Neural cell (in vitro differentiated cells): ENCODE measurements around the gene AARS2. TPM values are rescaled to one million over a fixed set of nuclear protein-coding genes. Genes with fewer than 3 reads are reported as not detected.
"Not testable (repeated sequence)": the region's sequence is repeated elsewhere in the genome, so short reads cannot be mapped to it uniquely, and the experiment has no call there.

Experiments
- H2AFZ ChIP-seq: fragments of 200-600, 300-800 bp; sonication (generic), shearing (Covaris generic); 2 replicates; pipeline ENCODE4 v1.6.0; 2014; ENCODE audit warnings: low read depth, mild to moderate bottlenecking, antibody characterized with exemption, low read length, moderate library complexity
- H3F3A ChIP-seq: fragments of 200-600 bp; shearing (Covaris generic); 2 replicates; pipeline ENCODE4 v1.6.1; 2016; ENCODE audit warnings: mild to moderate bottlenecking, moderate library complexity, mixed read lengths, antibody characterized with exemption, low read length; ENCODE audit not compliant: insufficient read depth, poor library complexity, severe bottlenecking
- H3K27ac ChIP-seq: fragments of 200-600, 300-800 bp; sonication (generic), shearing (Covaris generic); 2 replicates; pipeline ENCODE4 v1.5.1; 2014; ENCODE audit warnings: mild to moderate bottlenecking, low read length, moderate library complexity
- H3K27me3 ChIP-seq: fragments of 300-800, 200-600 bp; sonication (generic), shearing (Covaris generic); 2 replicates; pipeline ENCODE4 v1.6.0; 2014; ENCODE audit warnings: mild to moderate bottlenecking, low read depth, low read length, moderate library complexity; ENCODE audit not compliant: insufficient read depth
- H3K36me3 ChIP-seq: fragments of 300-800, 200-600 bp; sonication (generic), shearing (Covaris generic); 2 replicates; pipeline ENCODE4 v1.5.1; 2014; ENCODE audit warnings: mild to moderate bottlenecking, antibody characterized with exemption, low read length, moderate library complexity; ENCODE audit not compliant: insufficient read depth
- H3K4me2 ChIP-seq: fragments of 300-800, 200-600 bp; sonication (generic), shearing (Covaris generic); 2 replicates; pipeline ENCODE4 v1.6.0; 2014; ENCODE audit warnings: mild to moderate bottlenecking, low read length
- H3K4me3 ChIP-seq: fragments of 300-800, 200-600 bp; sonication (generic), shearing (Covaris generic); 2 replicates; pipeline ENCODE4 v1.5.1; 2014; ENCODE audit warnings: mild to moderate bottlenecking, low read length, moderate library complexity
- H3K79me2 ChIP-seq: fragments of 200-600 bp; shearing (Covaris generic); replicated peaks from 2 replicates; pipeline ENCODE4 v1.6.0; 2014; ENCODE audit warnings: mild to moderate bottlenecking, low read length, moderate library complexity; ENCODE audit not compliant: insufficient read depth
- H3K9ac ChIP-seq: fragments of 300-800, 200-600 bp; sonication (generic), shearing (Covaris generic); 2 replicates; pipeline ENCODE4 v1.6.1; 2016; ENCODE audit warnings: mild to moderate bottlenecking, low read length, mixed read lengths
- H3K9me2 ChIP-seq: fragments of 200-600 bp; shearing (Covaris generic); 2 replicates; pipeline ENCODE4 v1.6.1; 2016; ENCODE audit warnings: mild to moderate bottlenecking, low read length, mixed read lengths; ENCODE audit not compliant: insufficient read depth
- H3K9me3 ChIP-seq: fragments of 200-600, 300-800 bp; sonication (generic), shearing (Covaris generic); 2 replicates; pipeline ENCODE4 v1.6.1; 2016; ENCODE audit warnings: mild to moderate bottlenecking, mixed run types, low read length, moderate library complexity, mixed read lengths
- H4K20me1 ChIP-seq: fragments of 200-600 bp; shearing (Covaris generic); 2 replicates; pipeline ENCODE4 v1.6.1; 2016; ENCODE audit warnings: mild to moderate bottlenecking, mixed run types; ENCODE audit not compliant: insufficient read depth
- EP300 ChIP-seq: fragments of 450-650 bp; conservative IDR thresholded peaks from 2 replicates; pipeline ENCODE4 v1.6.1; 2014; ENCODE audit warnings: antibody characterized with exemption, mild to moderate bottlenecking, moderate library complexity; ENCODE audit not compliant: poor library complexity, severe bottlenecking
- EZH2 ChIP-seq: fragments of 200-600, 300-800 bp; shearing (Covaris generic), sonication (generic); IDR thresholded peaks from 2 replicates; pipeline ENCODE4 v1.6.1; 2014; ENCODE audit warnings: antibody characterized with exemption, low read length, borderline replicate concordance, mild to moderate bottlenecking; ENCODE audit not compliant: insufficient read depth, poor library complexity, severe bottlenecking
- MXI1 ChIP-seq: fragments of 450-650 bp; conservative IDR thresholded peaks from 2 replicates; pipeline ENCODE4 v1.6.1; 2014; ENCODE audit warnings: antibody characterized with exemption, mild to moderate bottlenecking; ENCODE audit not compliant: poor library complexity, severe bottlenecking
- POLR2AphosphoS5 ChIP-seq: IDR thresholded peaks from 2 replicates; pipeline ENCODE4 v1.6.1; 2012
- RAD21 ChIP-seq: fragments of 450-650 bp; conservative IDR thresholded peaks from 2 replicates; pipeline ENCODE4 v1.6.1; 2014; ENCODE audit warnings: antibody characterized with exemption, mild to moderate bottlenecking, moderate library complexity
- SMC3 ChIP-seq: fragments of 450-650 bp; conservative IDR thresholded peaks from 2 replicates; pipeline ENCODE4 v1.6.1; 2014; ENCODE audit warnings: antibody characterized with exemption, mild to moderate bottlenecking, moderate library complexity; ENCODE audit not compliant: poor library complexity
- TAF1 ChIP-seq: IDR thresholded peaks from 2 replicates; pipeline ENCODE4 v1.6.1; 2012; ENCODE audit warnings: low read depth
- polyA plus RNA-seq: library from polyadenylated mRNA; depleted of rRNA; stranded (reverse); fragments of >200 nt; gene quantifications from 2 replicates; pipeline ENCODE4 v1.2.3, GENCODE V29; 2014
- TF ChIP-seq, protein P1 (sequence below): IDR thresholded peaks from 2 replicates; pipeline ENCODE4 v1.6.1; 2012; ENCODE audit warnings: borderline replicate concordance
- TF ChIP-seq, protein P2 (sequence below): fragments of 450-650 bp; IDR thresholded peaks from 2 replicates; pipeline ENCODE4 v1.5.1; 2014; ENCODE audit warnings: antibody characterized with exemption, mild to moderate bottlenecking, moderate library complexity; ENCODE audit not compliant: poor library complexity, severe bottlenecking

AARS2 gene
- polyA plus RNA-seq, 1 donor from 2014 or later: 12.6 TPM

DNA sequence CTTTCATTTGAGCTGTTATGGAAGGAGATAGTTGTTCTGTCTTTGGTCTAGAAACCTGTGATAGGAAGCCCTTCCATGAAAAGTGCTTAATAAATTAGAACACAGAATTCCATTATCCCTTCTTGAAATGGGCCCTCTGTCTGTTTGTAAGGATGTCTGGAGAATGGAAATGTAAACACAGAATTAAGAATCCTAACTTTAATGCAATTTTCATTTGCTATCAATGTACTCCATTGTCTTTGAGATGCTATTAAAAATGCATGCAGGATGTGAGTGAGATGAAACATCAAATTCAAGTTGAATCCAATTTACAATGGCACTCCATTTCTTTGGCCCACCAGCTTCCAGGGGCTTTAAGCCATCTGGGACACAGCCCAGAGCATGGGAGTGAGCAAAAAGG lies 13.9 kb upstream of the AARS2 start:
- no peak overlapping the region for H3K4me2 ChIP-seq
- no peaks in the 10 kb centered on the region for H4K20me1 ChIP-seq
- H3K79me2 ChIP-seq: no peaks in the 10 kb centered on the region
- H3K36me3 ChIP-seq: no peaks in the 10 kb centered on the region
- H3K9ac ChIP-seq: no peak overlapping the region
- no peaks in the 10 kb centered on the region for H3K9me3 ChIP-seq
- no peaks in the 10 kb centered on the region for H3K9me2 ChIP-seq
- no peak overlapping the region for H2AFZ ChIP-seq
- TF ChIP-seq SMC3 (no peak), RAD21 (no peak), MXI1 (no peak), EP300 (no peak), TAF1 (no peak), EZH2 (no peak), POLR2AphosphoS5 (no peak)
- TF ChIP-seq, protein P1, sequence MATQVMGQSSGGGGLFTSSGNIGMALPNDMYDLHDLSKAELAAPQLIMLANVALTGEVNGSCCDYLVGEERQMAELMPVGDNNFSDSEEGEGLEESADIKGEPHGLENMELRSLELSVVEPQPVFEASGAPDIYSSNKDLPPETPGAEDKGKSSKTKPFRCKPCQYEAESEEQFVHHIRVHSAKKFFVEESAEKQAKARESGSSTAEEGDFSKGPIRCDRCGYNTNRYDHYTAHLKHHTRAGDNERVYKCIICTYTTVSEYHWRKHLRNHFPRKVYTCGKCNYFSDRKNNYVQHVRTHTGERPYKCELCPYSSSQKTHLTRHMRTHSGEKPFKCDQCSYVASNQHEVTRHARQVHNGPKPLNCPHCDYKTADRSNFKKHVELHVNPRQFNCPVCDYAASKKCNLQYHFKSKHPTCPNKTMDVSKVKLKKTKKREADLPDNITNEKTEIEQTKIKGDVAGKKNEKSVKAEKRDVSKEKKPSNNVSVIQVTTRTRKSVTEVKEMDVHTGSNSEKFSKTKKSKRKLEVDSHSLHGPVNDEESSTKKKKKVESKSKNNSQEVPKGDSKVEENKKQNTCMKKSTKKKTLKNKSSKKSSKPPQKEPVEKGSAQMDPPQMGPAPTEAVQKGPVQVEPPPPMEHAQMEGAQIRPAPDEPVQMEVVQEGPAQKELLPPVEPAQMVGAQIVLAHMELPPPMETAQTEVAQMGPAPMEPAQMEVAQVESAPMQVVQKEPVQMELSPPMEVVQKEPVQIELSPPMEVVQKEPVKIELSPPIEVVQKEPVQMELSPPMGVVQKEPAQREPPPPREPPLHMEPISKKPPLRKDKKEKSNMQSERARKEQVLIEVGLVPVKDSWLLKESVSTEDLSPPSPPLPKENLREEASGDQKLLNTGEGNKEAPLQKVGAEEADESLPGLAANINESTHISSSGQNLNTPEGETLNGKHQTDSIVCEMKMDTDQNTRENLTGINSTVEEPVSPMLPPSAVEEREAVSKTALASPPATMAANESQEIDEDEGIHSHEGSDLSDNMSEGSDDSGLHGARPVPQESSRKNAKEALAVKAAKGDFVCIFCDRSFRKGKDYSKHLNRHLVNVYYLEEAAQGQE: no peak
- TF ChIP-seq, protein P2, sequence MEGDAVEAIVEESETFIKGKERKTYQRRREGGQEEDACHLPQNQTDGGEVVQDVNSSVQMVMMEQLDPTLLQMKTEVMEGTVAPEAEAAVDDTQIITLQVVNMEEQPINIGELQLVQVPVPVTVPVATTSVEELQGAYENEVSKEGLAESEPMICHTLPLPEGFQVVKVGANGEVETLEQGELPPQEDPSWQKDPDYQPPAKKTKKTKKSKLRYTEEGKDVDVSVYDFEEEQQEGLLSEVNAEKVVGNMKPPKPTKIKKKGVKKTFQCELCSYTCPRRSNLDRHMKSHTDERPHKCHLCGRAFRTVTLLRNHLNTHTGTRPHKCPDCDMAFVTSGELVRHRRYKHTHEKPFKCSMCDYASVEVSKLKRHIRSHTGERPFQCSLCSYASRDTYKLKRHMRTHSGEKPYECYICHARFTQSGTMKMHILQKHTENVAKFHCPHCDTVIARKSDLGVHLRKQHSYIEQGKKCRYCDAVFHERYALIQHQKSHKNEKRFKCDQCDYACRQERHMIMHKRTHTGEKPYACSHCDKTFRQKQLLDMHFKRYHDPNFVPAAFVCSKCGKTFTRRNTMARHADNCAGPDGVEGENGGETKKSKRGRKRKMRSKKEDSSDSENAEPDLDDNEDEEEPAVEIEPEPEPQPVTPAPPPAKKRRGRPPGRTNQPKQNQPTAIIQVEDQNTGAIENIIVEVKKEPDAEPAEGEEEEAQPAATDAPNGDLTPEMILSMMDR: no peak
- H3F3A ChIP-seq: no peaks in the 10 kb centered on the region
- no peaks in the 10 kb centered on the region for H3K27me3 ChIP-seq
- H3K27ac ChIP-seq: no peak overlapping the region
- H3K4me3 ChIP-seq: no peak overlapping the region

DNA sequence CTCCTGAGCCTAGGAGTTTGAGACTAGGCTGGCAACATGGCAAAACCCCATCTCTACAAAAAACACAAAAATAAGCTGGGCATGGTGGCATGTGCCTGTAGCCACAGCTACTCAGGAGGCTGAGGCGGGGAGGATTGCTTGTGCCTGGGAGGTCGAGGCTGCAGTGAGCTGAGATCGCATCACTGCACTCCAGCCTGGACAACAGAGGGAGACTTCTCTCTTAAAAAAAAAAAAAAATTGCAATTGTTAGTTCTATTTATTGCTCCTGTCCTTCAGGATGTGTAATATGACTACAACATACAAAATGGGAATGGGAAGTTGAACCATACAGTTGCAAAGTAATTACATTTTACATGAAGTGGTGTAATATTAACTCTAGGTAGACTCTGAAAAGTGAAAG lies 8.1 kb upstream of the AARS2 start:
- no peak overlapping the region for H3K4me2 ChIP-seq
- H3K4me3 ChIP-seq: no peak overlapping the region
- no peak overlapping the region for H3K9ac ChIP-seq
- H3K79me2 ChIP-seq: no peaks in the 10 kb centered on the region
- no peaks in the 10 kb centered on the region for H3K9me2 ChIP-seq
- H3K27me3 ChIP-seq: no peaks in the 10 kb centered on the region
- no peak overlapping the region for H2AFZ ChIP-seq
- H3F3A ChIP-seq: no peaks in the 10 kb centered on the region
- no peaks in the 10 kb centered on the region for H3K36me3 ChIP-seq
- no peak overlapping the region for H3K27ac ChIP-seq
- no peaks in the 10 kb centered on the region for H3K9me3 ChIP-seq
- TF ChIP-seq POLR2AphosphoS5: no peak
- TF ChIP-seq, protein P2: no peak
- TF ChIP-seq, protein P1: no peak
- TF ChIP-seq SMC3: no peak
- no peak for TF ChIP-seq RAD21
- no peak for TF ChIP-seq TAF1
- TF ChIP-seq MXI1: no peak
- TF ChIP-seq EP300: no peak
- TF ChIP-seq EZH2: no peak
- H4K20me1 ChIP-seq: no peaks in the 10 kb centered on the region

DNA sequence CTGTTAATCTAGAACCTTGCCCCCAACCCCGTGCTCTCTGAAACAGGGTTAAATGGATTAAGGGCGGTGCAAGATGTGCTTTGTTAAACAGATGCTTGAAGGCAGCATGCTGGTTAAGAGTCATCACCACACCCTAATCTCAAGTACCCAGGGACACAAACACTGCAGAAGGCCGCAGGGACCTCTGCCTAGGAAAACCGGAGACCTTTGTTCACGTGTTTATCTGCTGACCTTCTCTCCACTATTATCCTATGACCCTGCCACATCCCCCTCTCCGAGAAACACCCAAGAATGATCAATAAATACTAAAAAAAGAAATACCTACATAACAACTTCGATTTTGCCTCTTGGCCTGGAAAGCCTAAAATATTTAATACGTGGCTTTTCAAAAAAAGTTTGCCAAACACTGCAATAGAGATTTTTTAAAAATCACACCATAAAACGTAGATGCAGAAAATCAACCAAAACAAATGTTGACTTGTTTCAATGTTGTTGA lies 4.0 kb upstream of the AARS2 start:
- not testable (repeated sequence) for H3K27ac ChIP-seq, H3F3A ChIP-seq, H3K79me2 ChIP-seq, H3K9me2 ChIP-seq, H3K4me3 ChIP-seq, H2AFZ ChIP-seq, H3K9me3 ChIP-seq, H3K27me3 ChIP-seq, H4K20me1 ChIP-seq, H3K36me3 ChIP-seq, H3K9ac ChIP-seq, H3K4me2 ChIP-seq
